Endothelial cell of hepatic sinusoid (primary cell): Measurements from ENCODE around the gene C1orf53.
"Not testable (repeated sequence)": the region's sequence is repeated elsewhere in the genome, so short reads cannot be mapped to it uniquely, and the experiment has no call there.

Source experiments
- in situ Hi-C: cut with HindIII; loops from 2 replicates; pipeline ENCODE4 v1.10.0; 2017; ENCODE audit warnings: low sequenced_read_pairs

The C1orf53 gene

GRCh38 chr1:197920067-197920396 is 17.6 kb downstream of the C1orf53 start:
- in situ Hi-C loops, result no loop called here

GRCh38 chr1:197920414-197921117 is 18.1 kb downstream of the C1orf53 start:
- in situ Hi-C loops, result no loop called here

GRCh38 chr1:197921235-197922069 is 19.0 kb downstream of the C1orf53 start:
- in situ Hi-C loops, result no loop called here

- in situ Hi-C loops, result no loop called here
These were observed 19.6 kb downstream of the C1orf53 start for GRCh38 chr1:197922070-197922390.

- in situ Hi-C loops, result no loop called here
These were observed 20.6 kb downstream of the C1orf53 start for GRCh38 chr1:197923038-197923437.

- in situ Hi-C loops, result no loop called here
These were observed 22.2 kb downstream of the C1orf53 start for GRCh38 chr1:197924516-197925123.

- in situ Hi-C loops, result no loop called here
These were observed 25.7 kb downstream of the C1orf53 start for GRCh38 chr1:197927908-197928665.

- in situ Hi-C loops, result no loop called here
These were observed 26.5 kb downstream of the C1orf53 start for GRCh38 chr1:197928849-197929336.

- in situ Hi-C loops, result no loop called here
These were observed 30.6 kb downstream of the C1orf53 start for GRCh38 chr1:197933016-197933415.

- in situ Hi-C loops, result no loop called here
These were observed 31.2 kb downstream of the C1orf53 start for GRCh38 chr1:197933647-197934046.

- in situ Hi-C loops, result no loop called here
These were observed 35.0 kb downstream of the C1orf53 start for GRCh38 chr1:197937381-197937780.

GRCh38 chr1:197937892-197938291 is 35.5 kb downstream of the C1orf53 start:
- in situ Hi-C loops, result no loop called here

GRCh38 chr1:197939159-197939980 is 36.9 kb downstream of the C1orf53 start:
- in situ Hi-C loops, result not testable (repeated sequence)

- in situ Hi-C loops, result no loop called here
These were observed 39.6 kb downstream of the C1orf53 start for GRCh38 chr1:197942042-197942441.

- in situ Hi-C loops, result no loop called here
These were observed 42.1 kb downstream of the C1orf53 start for GRCh38 chr1:197944485-197944884.

- in situ Hi-C loops, result no loop called here
These were observed 46.8 kb downstream of the C1orf53 start for GRCh38 chr1:197948926-197949899.

GRCh38 chr1:197951089-197951488 is 48.7 kb downstream of the C1orf53 start:
- in situ Hi-C loops, result no loop called here

GRCh38 chr1:197951617-197952175 is 49.3 kb downstream of the C1orf53 start:
- in situ Hi-C loops, result no loop called here

GRCh38 chr1:197953472-197953871 is 51.0 kb downstream of the C1orf53 start:
- in situ Hi-C loops, result not testable (repeated sequence)
